PC-9 (cell line): Measurements from ENCODE around the gene AMBRA1. TPM values are rescaled to one million over a fixed set of nuclear protein-coding genes. Genes with fewer than 3 reads are reported as not detected.

Experiments
- BruUV-seq: library from RNA; stranded (reverse); fragments of 400-500 nt; replicated peaks from 2 replicates; lab custom pipeline; 2021; lab: Mats Ljungman, UMichigan
- CTCF ChIA-PET: fragments of 300-600 bp; sonication (Branson Sonifier 250); formaldehyde crosslinking; loops from one replicate; lab custom pipeline; 2022; ENCODE audit warnings: antibody characterized with exemption; lab: Charles Lee
- POLR2A ChIA-PET: fragments of 300-600 bp; sonication (Branson Sonifier 250); formaldehyde crosslinking; loops from one replicate; lab custom pipeline; 2022; ENCODE audit warnings: antibody characterized with exemption; ENCODE audit not compliant: unreplicated experiment; lab: Charles Lee
- DNase-seq, 2 experiments: peaks; one replicate each; pipeline versions ENCODE4 v3.0.0 to v3.0.0-alpha.2; 2015 to 2022; ENCODE audit warnings: mixed read lengths in 1 of 2
- H2AFZ ChIP-seq: fragments of 200-600 bp; sonication (generic); 2 replicates; pipeline ENCODE4 v1.8.1; 2017; ENCODE audit warnings: antibody characterized with exemption
- H3F3A ChIP-seq: fragments of 200-600 bp; sonication (generic); 2 replicates; pipeline ENCODE4 v1.8.1; 2017; ENCODE audit warnings: antibody characterized with exemption, mild to moderate bottlenecking, low read depth; ENCODE audit not compliant: insufficient read depth
- H3K27ac ChIP-seq: fragments of 200-600 bp; sonication (generic); 2 replicates; pipeline ENCODE4 v1.6.1; 2016; ENCODE audit warnings: mixed run types
- H3K27me3 ChIP-seq: fragments of 200-600 bp; sonication (generic); 2 replicates; pipeline ENCODE4 v1.6.1; 2016; ENCODE audit warnings: low read depth, mixed run types; ENCODE audit not compliant: insufficient read depth
- H3K36me3 ChIP-seq: fragments of 200-600 bp; sonication (generic); 2 replicates; pipeline ENCODE4 v1.6.1; 2016; ENCODE audit warnings: low read depth, mixed run types
- H3K4me1 ChIP-seq: fragments of 200-600 bp; sonication (generic); replicated peaks from 2 replicates; pipeline ENCODE4 v1.6.1; 2016; ENCODE audit warnings: mixed run types; ENCODE audit not compliant: insufficient read depth
- H3K4me2 ChIP-seq: fragments of 200-600 bp; sonication (generic); 2 replicates; pipeline ENCODE4 v1.6.1; 2017; ENCODE audit warnings: mixed run types
- H3K4me3 ChIP-seq: fragments of 200-600 bp; sonication (generic); 2 replicates; pipeline ENCODE4 v1.6.1; 2016; ENCODE audit warnings: mixed run types
- H3K79me2 ChIP-seq: fragments of 200-600 bp; sonication (generic); 2 replicates; pipeline ENCODE4 v1.6.1; 2017; ENCODE audit warnings: low read depth, mixed run types
- H3K9me2 ChIP-seq: fragments of 200-600 bp; sonication (generic); 2 replicates; pipeline ENCODE4 v1.8.1; 2017; ENCODE audit warnings: mild to moderate bottlenecking; ENCODE audit not compliant: insufficient read depth
- H3K9me3 ChIP-seq: fragments of 200-600 bp; sonication (generic); 2 replicates; pipeline ENCODE4 v1.8.1; 2016; ENCODE audit warnings: low read depth; ENCODE audit not compliant: insufficient read depth
- H4K20me1 ChIP-seq: fragments of 200-600 bp; sonication (generic); 2 replicates; pipeline ENCODE4 v1.8.1; 2017; ENCODE audit not compliant: insufficient read depth
- CTCF ChIP-seq: fragments of 200-600 bp; sonication (generic); conservative IDR thresholded peaks from 2 replicates; pipeline ENCODE4 v1.6.1; 2017; ENCODE audit warnings: mixed run types, antibody characterized with exemption, mild to moderate bottlenecking, moderate library complexity
- EZH2 ChIP-seq: fragments of 200-600 bp; sonication (generic); IDR thresholded peaks from 2 replicates; pipeline ENCODE4 v1.8.0; 2017; ENCODE audit warnings: antibody characterized with exemption, low read depth
- intact Hi-C: fragments of 100-400 bp; cut with micrococcal nuclease; formaldehyde crosslinking; loops from one replicate; pipeline ENCODE4 v1.10.0; 2022; ENCODE audit not compliant: unreplicated experiment
- total RNA-seq: library from RNA; stranded (reverse); gene quantifications from 2 replicates; pipeline ENCODE4 v1.2.3, GENCODE V29; 2021

Gene AMBRA1
- total RNA-seq, 1 experiment from 2014 or later, result 41.4 TPM

GRCh38 chr11:46378811-46379481, 214.9 kb downstream of the AMBRA1 start:
- H3K27me3 ChIP-seq, result no peaks in the 10 kb centered on the region
- DNase-seq, result no peak
- CTCF ChIA-PET, result interaction anchor here (0.5 to 0.6 kb wide), 2 partner anchors 20 to 296 kb away, joined by 3 read pairs; no protein-coding TSS in a partner anchor
- TF ChIP-seq EZH2 (no peak), CTCF (no peak)
- peaks cover 47% of the 10 kb centered on the region for H3F3A ChIP-seq
- H3K79me2 ChIP-seq, result no peaks in the 10 kb centered on the region
- BruUV-seq, result no TSS peak
- H3K4me2 ChIP-seq, result no peak overlapping the region
- H3K4me3 ChIP-seq, result no peak overlapping the region
- no peaks in the 10 kb centered on the region for H4K20me1 ChIP-seq
- H3K27ac ChIP-seq, result no peak overlapping the region
- no peaks in the 10 kb centered on the region for H3K9me3 ChIP-seq
- no peaks in the 10 kb centered on the region for H3K36me3 ChIP-seq
- H3K4me1 ChIP-seq, result peaks cover 18% of the 10 kb centered on the region
- POLR2A ChIA-PET, result no interaction called here
- H3K9me2 ChIP-seq, result no peaks in the 10 kb centered on the region
- intact Hi-C loops, result no loop called here
- no peak overlapping the region for H2AFZ ChIP-seq

GRCh38 chr11:46378296-46378695, 215.5 kb downstream of the AMBRA1 start:
- no peak overlapping the region for H2AFZ ChIP-seq
- H3K27ac ChIP-seq, result no peak overlapping the region
- no peaks in the 10 kb centered on the region for H3K9me3 ChIP-seq
- ChIA-PET POLR2A (no interaction called here), CTCF (interaction anchor here (0.5 to 0.6 kb wide), 2 partner anchors 20 to 296 kb away, joined by 3 read pairs; no protein-coding TSS in a partner anchor)
- H3K4me3 ChIP-seq, result no peak overlapping the region
- intact Hi-C loops, result no loop called here
- TF ChIP-seq CTCF (no peak), EZH2 (no peak)
- peaks cover 12% of the 10 kb centered on the region; the same call in 1 of the 2 replicates for H3K4me1 ChIP-seq
- no TSS peak for BruUV-seq
- no peak overlapping the region for H3K4me2 ChIP-seq
- no peaks in the 10 kb centered on the region for H3K79me2 ChIP-seq
- H3F3A ChIP-seq, result peaks cover 46% of the 10 kb centered on the region
- no peaks in the 10 kb centered on the region for H3K27me3 ChIP-seq
- no peaks in the 10 kb centered on the region for H3K36me3 ChIP-seq
- no peaks in the 10 kb centered on the region for H3K9me2 ChIP-seq
- no peaks in the 10 kb centered on the region for H4K20me1 ChIP-seq
- DNase-seq, result no peak

- H3K27me3 ChIP-seq, result no peaks in the 10 kb centered on the region
- no peaks in the 10 kb centered on the region for H3K36me3 ChIP-seq
- ChIA-PET CTCF (no interaction called here), POLR2A (no interaction called here)
- no peaks in the 10 kb centered on the region for H4K20me1 ChIP-seq
- TF ChIP-seq EZH2, result no peak
- no peak for TF ChIP-seq CTCF
- no peak overlapping the region for H2AFZ ChIP-seq
- H3F3A ChIP-seq, result peaks cover 46% of the 10 kb centered on the region
- no TSS peak for BruUV-seq
- no peak overlapping the region for H3K4me2 ChIP-seq
- intact Hi-C loops, result no loop called here
- no peaks in the 10 kb centered on the region for H3K79me2 ChIP-seq
- no peak for DNase-seq
- H3K4me3 ChIP-seq, result no peak overlapping the region
- H3K27ac ChIP-seq, result no peak overlapping the region
- peaks cover 9% of the 10 kb centered on the region; the same call in 1 of the 2 replicates for H3K4me1 ChIP-seq
- no peaks in the 10 kb centered on the region for H3K9me3 ChIP-seq
- no peaks in the 10 kb centered on the region for H3K9me2 ChIP-seq
These were observed 216.0 kb downstream of the AMBRA1 start for GRCh38 chr11:46377831-46378230.
